Vagina (tissue), 2 donors: ENCODE measurements around the gene ELMO1.

ENCODE experiments used
- POLR2A ChIP-seq, 2 donors: fragments of 450-650 bp; IDR thresholded peaks; one replicate each; pipeline ENCODE4 v1.6.1; 2017; ENCODE audit warnings: antibody characterized with exemption in 2 of 2, mild to moderate bottlenecking in 2 of 2, moderate library complexity in 2 of 2
- TF ChIP-seq, protein P1 (sequence below), 3 experiments: fragments of 450-650 bp in 2 of 3; fragments of 200-600 bp in 1 of 3; sonication (generic) in 1 of 3; IDR thresholded peaks; one replicate each; pipeline ENCODE4 v1.5.1; 2017 to 2019; ENCODE audit warnings: antibody characterized with exemption in 3 of 3, mild to moderate bottlenecking in 2 of 3, moderate library complexity in 2 of 3

DNA sequence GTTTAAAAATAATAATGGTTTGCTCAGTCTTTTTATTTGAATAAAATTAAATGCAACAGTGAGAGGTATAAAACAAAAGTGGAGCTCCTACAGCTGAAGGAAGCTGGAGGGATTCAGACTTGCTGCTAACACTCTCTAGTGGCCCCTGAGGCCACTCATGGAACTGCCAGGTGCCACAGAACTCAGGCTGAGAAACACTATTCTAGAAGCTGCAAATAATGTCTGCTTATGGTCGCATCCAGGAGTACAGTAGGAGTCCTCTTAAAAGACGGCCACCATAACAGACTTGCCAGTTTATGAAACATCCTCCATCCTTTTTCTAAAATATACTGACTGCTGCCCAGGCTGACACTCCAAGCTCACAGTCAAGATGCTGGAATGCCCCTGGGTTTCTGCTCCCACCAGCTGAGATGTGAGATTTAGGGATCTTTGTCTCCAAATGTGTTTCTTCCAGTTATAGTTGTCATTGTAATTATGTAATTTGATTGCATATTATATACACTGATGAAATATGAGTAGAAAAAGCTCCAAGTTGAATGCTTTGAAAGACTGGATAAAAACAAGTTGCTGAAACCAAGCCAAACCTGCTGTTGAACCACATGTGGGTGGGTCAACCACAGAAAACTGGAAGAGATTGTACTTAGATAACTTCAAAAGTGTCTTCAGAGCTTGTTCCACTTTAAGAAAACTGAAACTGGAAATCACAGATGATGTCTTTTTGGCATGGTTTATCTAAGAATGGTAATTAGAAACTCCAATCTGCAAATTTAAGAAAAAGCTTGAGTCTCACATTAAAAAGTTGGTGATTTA, 510.7 kb downstream of the ELMO1 start:
- TF ChIP-seq POLR2A (IDR thresholded peaks at IDR 0.05) = no peak
- TF ChIP-seq, protein P1, sequence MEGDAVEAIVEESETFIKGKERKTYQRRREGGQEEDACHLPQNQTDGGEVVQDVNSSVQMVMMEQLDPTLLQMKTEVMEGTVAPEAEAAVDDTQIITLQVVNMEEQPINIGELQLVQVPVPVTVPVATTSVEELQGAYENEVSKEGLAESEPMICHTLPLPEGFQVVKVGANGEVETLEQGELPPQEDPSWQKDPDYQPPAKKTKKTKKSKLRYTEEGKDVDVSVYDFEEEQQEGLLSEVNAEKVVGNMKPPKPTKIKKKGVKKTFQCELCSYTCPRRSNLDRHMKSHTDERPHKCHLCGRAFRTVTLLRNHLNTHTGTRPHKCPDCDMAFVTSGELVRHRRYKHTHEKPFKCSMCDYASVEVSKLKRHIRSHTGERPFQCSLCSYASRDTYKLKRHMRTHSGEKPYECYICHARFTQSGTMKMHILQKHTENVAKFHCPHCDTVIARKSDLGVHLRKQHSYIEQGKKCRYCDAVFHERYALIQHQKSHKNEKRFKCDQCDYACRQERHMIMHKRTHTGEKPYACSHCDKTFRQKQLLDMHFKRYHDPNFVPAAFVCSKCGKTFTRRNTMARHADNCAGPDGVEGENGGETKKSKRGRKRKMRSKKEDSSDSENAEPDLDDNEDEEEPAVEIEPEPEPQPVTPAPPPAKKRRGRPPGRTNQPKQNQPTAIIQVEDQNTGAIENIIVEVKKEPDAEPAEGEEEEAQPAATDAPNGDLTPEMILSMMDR (IDR thresholded peaks at IDR 0.05) = no peak
